Measurements from ENCODE around the gene ZNF469.

ZNF469 gene

GRCh38 chr16:88389191-88389590 is 6.4 kb downstream of the ZNF469 start:
- no peak overlapping the region for H3K4me3 ChIP-seq (ENCODE audit: low read depth, low read length)

- no peak overlapping the region for H3K4me3 ChIP-seq (ENCODE audit: low read depth, low read length)
Observed at GRCh38 chr16:88389621-88390160, 6.9 kb downstream of the ZNF469 start.

- no peak overlapping the region for H3K4me3 ChIP-seq (ENCODE audit: low read depth, low read length)
Observed at GRCh38 chr16:88390265-88390664, 7.5 kb downstream of the ZNF469 start.

- no peak overlapping the region for H3K4me3 ChIP-seq (ENCODE audit: low read depth, low read length)
Observed at GRCh38 chr16:88390735-88391134, 8.0 kb downstream of the ZNF469 start.

DNA sequence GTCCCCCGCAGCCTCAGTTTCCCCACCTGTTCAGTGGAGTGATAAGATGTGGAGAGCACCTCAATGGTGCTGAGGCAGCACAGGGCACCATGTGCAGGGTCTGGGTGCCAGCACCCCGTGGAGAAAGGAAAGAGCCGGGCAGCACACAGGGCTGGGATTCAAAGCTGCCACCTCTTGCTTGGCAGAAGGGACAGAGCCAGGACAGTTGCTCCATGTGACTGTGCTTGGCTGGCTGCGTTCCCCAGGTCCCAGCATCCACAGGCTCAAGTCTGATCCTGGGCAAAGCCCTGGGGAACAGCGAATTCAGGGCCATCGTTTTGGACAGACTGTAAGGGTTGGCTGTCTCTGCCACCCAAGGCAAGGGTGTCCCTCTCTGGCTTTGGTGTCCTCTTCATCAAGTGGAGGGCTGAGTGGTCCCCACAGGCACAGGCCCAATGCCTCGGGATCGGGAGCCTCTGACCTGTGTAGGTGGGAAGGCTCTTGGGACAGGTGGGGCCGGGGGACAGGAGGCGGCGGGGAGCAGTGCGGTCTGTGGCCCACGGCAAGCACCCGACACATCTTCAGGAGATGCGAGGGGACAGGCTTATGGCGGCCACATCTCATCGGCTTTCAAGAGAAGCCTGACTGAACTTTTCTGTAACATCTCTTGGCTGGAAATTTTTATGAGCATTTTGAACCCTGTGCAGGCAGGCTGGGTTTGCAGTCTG is 8.5 kb downstream of the ZNF469 start:
- no peak overlapping the region for H3K4me3 ChIP-seq (ENCODE audit: low read depth, low read length)

DNA sequence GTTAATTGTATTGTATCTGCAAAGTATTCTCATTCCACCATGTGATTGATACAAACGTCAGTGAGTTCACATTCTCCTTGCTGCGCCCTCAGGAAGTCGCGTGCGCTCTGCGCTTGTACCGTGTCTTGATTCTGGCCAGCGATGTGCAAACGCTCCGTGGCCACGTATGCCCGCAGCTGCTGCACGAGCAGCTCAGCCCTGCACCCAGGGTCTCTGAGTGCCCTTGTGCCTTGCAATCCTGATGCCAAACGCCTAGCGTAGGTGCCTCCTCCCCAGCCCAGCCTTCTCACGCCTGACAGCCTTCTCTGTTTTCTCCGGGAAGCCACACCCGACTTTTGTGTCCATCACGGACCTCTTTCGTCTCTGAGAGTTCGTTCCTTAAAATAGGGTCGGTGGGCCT is 9.4 kb downstream of the ZNF469 start:
- H3K4me3 ChIP-seq (ENCODE audit: low read depth, low read length) = no peak overlapping the region

- no peak overlapping the region for H3K4me3 ChIP-seq (ENCODE audit: low read depth, low read length)
Observed at GRCh38 chr16:88392616-88393015, 9.9 kb downstream of the ZNF469 start.

DNA sequence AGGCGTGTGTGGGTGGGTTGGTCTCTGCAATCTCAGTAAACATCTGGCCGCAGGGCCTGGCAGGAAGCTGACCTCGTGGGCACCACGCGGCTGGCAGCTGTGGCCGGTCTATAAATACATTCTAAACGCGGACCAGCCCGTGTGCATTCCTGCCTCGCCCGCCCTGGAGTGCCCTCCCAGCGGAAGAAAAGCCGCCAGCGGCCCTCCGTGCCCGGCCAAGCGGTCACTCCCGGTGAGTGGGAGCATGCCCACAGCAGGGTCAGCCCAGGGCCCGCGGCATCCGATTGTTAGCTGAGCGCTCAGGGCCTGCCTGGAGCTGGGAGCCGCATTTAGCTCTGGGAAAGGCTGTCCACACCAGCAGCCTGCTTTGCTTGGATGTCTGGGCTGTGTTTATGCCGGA is 10.3 kb downstream of the ZNF469 start:
- H3K4me3 ChIP-seq (ENCODE audit: low read depth, low read length) = no peak overlapping the region

DNA sequence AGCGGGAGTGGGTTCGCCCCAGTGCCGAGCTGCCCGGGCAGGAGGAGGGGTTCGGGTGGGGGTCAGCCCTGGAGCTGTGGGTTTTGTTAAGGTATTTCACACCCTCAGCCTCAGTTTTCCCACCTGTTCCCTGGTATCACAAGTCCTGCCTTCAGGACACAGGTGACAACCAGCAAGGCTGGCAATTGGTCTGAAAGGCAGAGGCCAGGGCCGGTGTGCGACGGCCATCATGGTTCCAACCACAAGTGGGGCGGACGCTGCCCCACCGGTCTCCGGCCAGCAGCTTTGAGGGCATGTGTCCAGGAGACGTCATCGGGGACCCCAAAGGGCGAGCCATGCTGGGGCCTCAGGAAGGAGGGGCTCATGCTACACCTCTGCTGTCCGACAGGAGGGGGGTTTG is 10.8 kb downstream of the ZNF469 start:
- no peak overlapping the region for H3K4me3 ChIP-seq (ENCODE audit: low read depth, low read length)

GRCh38 chr16:88394426-88394825 is 11.7 kb downstream of the ZNF469 start:
- no peak overlapping the region for H3K4me3 ChIP-seq (ENCODE audit: low read depth, low read length)

DNA sequence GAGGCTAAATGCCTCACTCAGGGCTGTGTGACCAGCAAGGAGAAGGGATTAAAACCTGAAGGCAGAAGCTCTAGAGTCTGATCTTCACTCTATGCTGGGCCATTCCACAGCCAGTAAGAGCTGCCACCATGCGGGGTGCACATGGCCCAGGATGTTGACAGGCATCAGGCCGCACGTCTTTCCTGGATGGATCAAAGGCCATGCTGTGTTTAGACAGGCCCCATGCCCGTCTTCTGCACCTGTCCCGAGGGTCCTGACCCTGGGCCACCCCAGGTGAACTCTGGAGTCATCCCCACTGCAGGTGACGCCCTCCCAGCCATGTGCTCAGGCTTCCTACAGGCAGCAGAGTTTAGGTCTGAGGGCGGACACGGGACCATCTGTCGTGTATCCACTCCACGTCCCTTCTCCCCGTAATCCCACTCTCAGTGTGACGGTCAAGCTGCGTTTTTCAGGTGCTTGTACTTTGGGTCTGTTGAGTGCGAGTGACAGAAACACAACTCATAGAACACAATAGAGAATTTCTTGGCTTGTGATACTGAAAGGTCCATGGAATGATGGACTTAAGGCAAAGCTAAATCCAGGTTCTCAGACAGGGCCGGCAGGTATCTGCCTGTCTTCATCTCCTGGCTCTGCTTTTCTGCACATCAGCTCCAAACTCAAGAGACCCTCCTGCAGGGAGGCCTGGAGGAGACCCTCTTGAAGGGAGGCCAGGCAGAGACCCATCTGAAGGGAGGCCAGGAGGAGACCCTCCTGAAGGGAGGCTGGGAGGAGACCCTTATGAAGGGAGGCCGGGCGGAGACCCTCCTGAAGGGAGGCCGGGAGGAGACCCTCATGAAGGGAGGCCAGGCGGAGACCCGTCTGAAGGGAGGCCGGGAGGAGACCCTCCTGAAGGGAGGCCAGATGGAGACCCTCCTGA is 13.2 kb downstream of the ZNF469 start:
- no peak overlapping the region for H3K4me3 ChIP-seq (ENCODE audit: low read depth, low read length)

- no peak overlapping the region for H3K4me3 ChIP-seq (ENCODE audit: low read depth, low read length)
Observed at GRCh38 chr16:88398170-88398873, 15.6 kb downstream of the ZNF469 start.

DNA sequence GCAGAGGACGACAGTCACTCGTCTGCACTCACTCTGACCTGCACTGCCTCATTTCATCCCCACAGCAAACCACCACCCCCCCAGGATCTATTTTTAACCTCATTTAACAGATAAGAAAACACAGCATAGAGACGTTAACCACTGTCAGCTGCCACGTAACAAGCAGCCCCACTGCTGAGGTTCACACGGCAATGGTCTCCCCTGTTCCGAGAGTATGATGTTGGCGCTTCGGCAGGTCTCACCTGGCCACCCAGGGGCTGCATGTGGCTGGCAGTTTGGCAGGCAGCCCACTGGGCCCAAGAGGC is 16.1 kb downstream of the ZNF469 start:
- H3K4me3 ChIP-seq (ENCODE audit: low read depth, low read length) = no peak overlapping the region

DNA sequence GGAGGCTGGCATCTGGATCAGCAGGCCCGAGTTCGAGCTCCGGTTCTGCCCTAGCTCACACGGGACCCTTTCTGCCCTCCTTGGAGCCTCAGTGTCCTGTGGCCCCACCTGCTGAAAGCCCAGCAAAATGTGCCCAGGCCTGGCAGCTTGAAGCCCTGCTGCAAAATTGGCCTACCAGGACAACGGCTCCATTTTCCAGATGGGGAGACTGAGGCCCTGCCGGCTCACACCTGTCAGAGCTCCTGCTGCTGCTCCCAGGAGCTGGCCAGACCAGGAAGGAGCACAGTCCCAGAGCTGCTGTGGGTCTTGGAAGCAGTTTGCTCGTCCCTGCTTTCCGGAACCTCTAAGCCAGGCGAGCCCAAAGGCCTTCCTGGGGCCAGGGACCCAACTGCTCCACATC is 17.4 kb downstream of the ZNF469 start:
- H3K4me3 ChIP-seq (ENCODE audit: low read depth, low read length) = no peak overlapping the region

DNA sequence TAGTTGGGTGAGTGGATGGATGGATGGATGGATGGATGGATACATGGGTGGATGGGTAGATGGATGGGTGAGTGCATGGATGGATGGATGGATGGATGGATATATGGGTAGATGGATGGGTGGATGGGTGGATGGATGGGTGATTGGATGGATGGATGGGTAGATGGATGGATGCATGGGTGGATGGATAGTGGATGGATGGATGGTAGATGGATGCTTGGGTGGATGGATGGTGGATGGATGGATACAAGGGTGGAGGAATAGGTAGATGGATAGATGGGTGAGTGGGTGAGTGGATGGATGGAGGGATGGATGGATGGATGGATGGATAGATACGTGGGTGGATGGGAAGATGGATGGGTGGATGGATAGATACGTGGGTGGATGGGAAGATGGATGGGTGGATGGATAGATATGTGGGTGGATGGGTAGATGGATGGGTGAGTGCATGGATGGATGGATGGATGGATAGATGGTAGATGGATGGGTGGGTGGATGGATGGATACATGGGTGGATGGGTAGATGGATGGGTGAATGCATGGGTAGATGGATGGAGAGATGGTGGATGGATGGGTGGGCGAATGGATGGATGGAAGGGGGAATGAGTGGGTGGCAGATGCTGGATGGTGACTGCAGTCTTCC is 19.0 kb downstream of the ZNF469 start:
- no peak overlapping the region for H3K4me3 ChIP-seq (ENCODE audit: low read depth, low read length)

DNA sequence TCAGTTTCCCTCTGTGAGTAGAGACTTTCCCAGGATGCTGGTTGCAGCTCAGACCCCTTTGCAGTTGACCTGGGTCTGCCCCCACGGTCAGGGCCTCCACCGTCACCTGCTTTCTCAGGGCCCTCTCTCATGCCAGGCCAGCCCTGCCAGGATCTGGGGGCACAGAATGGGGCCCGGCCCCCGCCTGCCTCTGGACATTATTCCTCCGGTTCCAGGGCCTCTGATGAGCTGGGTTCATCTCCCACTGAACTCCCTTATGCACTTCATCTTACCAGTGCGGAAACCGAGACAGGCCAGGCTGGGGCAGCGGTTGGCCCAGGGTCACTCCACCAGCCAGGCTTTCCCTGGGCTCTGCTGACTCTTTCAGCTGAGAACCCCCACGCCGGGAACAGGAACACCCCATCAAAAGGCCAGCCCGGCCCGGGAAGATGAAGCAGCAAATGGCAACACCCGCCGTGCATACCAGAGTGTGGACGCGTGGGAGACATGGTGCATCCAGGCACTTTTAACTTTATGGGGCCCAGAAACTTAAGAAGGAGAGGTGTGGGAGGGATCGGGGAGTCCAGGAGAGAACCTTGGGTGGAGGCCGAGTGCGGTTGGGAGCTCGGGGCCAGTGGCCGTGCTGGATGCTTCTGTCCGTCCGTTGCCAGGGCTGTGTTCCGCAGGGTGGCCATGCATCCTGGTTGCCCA is 19.9 kb downstream of the ZNF469 start:
- no peak overlapping the region for H3K4me3 ChIP-seq (ENCODE audit: low read depth, low read length)

DNA sequence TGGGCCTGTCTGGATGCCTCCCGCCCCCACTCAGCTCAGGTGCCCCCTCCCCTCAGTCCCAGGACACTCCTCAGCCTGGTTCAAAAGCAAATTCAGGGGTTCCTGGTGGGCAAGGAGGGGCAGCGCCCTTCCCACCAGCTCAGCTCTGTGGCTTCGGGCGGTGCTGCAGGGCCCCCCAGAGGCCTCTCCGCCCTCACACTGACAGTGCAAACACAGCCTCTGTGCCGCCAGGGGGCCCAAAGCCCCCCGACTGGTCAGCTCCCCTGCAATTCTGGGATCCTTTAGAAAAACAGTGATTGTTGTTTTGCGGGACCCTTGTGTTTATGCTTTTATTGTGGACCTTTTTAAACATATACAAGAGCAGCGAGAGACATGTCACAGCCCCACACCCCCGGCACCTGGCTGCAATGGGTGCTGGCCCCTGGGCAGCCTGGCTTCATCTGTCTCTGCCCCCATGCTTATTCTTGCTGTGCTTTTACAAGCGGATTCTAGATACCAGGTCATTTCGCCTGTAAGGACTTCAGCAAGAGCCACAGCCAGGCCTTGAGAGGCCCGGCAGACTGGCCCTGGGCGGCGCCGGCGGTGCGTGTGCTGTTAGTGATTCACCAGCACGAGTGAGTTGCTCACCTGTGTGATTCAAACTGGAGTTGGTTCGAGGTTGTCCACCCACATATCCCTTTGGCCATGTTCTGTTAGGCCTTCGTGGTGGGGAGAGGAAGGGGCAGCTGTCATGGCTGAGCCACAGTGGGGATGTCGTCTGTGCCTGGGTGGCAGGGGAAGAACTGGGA is 21.2 kb downstream of the ZNF469 start:
- no peak overlapping the region for H3K4me3 ChIP-seq (ENCODE audit: low read depth, low read length)

GRCh38 chr16:88404769-88405168 is 22.0 kb downstream of the ZNF469 start:
- no peak overlapping the region for H3K4me3 ChIP-seq (ENCODE audit: low read depth, low read length)

DNA sequence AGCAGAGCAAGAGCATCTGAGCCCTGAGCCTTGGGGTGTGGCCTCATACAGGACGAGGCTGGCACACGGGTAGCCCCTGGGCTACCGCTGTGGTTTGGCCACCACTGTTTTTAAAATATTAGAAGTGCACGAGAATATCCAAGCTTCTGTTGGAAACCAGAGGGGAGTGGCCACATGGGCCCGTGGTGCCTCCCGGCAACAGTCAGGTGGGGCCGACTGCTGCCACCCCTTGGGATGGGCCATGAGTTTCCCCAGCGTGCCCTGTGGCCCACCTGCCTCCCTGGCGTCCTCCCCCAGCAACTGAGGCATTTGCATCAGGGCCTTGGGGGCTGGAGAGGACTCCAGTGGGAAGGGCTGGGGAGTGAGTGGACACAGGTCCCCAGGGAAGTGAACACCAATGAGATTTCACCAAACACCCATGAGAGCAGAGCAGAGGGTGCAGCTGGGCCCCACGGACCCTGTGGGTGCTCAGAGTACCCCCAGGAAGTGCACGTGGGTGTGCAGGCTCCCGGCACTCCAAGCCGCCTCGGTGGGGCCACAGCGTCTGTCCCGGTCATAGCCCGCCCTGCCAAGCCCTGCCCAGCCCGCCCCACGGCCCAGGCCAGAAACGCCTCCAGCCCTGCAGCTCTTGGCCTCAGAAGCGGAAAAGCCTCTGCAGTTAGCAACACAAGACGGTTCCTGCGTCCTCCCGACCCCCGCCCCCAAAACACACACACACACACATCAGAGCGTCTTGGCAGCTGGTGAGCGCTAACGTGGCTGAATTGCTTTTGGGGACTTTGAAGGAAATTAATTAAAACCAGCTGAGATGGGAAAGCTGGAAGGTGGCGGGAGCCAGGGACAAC is 22.7 kb downstream of the ZNF469 start:
- H3K4me3 ChIP-seq (ENCODE audit: low read depth, low read length) = no peak overlapping the region
